ENCODE results near the gene PDZD2.
"Not testable (repeated sequence)": the region's sequence is repeated elsewhere in the genome, so short reads cannot be mapped to it uniquely, and the experiment has no call there.

Gene PDZD2

GRCh38 chr5:32022638-32023037 is 383.7 kb downstream of the PDZD2 start:
- DNase-seq: no peak

DNA sequence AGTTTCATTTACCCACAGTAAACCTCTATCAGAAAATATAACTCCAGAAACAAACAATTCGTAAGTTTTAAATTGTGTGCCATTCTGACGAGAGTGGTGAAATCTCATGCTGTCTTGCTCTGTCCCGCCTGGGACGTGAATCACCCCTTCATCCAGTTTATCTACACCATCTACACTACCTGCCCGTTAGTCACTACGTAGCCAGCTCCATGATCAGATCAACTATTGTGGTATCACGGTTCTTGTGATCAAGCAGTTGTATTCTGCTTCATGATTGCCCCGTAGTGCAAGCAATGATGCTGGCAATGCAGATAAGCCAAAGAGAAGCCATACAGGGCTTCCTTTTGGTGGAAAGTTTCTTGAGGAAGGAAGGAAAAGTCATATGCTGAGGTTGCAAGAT is 384.9 kb downstream of the PDZD2 start:
- no peak for DNase-seq

DNA sequence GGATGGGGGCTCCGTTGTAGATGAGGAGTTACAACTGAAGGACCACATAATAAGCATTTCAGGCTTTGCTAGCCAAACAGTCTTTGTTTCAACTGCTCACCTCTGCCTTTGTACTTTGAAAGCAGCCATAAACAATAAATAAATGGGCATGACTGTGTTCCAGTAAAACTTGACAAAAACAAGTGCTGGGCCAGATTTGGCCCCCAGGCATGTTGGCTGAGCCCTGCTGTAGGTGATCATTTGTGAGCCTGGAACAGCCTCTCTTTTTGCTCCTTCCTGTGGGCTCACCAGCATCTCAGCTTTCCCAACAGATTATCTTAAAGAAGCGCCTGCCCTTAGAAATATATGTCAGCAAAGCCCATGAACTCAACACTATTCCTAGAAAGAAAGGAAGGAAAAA is 385.8 kb downstream of the PDZD2 start:
- no peak for DNase-seq

DNA sequence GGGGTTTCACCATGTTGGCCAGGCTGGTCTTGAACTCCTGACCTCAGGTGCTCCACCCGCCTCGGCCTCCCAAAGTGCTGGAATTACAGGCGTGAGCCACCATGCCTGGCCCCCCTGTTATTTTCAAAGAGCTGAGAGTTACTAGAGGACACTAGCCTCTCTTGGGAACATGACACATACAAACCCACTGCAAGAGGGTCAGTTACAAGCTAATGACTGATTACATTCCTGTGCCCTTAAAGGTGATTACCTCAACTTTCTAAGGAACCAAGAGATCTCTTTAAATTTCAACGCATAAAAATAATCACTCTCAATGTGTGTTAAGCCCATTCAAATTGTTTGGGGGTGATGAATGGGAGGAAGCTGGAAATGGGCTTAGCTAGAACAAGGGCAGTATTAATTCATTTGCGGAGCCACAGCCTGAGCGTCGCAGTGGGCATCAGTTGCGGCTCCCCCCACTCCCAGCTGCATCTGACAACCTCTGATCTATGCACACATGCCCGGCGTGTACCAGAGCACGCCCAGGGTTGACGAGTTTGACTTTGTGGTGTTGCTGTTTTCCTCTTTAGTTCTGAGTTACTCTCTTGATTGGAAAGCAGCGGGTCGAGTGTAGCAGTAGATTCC is 388.3 kb downstream of the PDZD2 start:
- DNase-seq: no peak

- DNase-seq: no peak
Measured at GRCh38 chr5:32027717-32028458, 389.0 kb downstream of the PDZD2 start.

- no peak for DNase-seq
Measured at GRCh38 chr5:32029261-32029660, 390.3 kb downstream of the PDZD2 start.

GRCh38 chr5:32029781-32030180 is 390.9 kb downstream of the PDZD2 start:
- DNase-seq: no peak

DNA sequence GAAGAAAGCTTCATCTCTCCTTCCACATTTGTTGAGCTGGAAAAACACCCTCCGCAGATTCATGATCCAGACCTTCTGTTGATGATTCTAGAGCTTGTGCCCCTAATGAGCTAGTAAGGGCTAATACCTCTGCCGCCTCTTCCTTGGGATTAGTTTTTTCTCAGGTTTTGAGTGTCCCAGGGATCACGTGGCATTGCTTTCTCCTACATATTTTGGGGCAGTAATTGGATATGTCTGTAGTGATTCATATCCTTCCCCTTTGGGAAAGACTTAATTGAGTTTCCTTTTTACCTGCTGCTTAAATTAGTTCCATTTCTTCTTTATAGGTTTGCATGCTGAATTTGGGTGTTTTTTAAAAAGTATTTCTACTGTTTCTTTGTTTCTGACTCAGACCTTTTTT is 391.3 kb downstream of the PDZD2 start:
- DNase-seq: no peak

GRCh38 chr5:32030686-32031085 is 391.8 kb downstream of the PDZD2 start:
- DNase-seq: no peak

DNA sequence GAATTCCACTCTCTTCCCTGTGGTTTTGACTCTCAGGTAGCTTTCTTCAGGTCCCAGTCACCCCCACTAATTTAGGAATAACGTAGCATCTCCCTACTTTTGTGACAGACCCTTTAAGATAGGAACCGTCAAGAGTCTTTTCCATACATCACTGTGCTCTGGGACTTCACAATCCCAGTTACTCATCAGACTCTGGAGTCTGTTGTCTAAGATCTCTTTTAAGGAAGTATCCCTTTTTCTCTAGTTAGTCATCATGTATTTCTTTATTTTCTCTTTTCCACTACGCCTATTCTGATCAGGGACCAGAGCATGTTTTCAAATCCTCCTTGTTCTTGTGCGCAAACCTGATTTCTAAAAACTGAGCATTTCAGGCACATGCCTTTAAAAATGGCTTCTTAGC is 392.2 kb downstream of the PDZD2 start:
- DNase-seq: no peak

DNA sequence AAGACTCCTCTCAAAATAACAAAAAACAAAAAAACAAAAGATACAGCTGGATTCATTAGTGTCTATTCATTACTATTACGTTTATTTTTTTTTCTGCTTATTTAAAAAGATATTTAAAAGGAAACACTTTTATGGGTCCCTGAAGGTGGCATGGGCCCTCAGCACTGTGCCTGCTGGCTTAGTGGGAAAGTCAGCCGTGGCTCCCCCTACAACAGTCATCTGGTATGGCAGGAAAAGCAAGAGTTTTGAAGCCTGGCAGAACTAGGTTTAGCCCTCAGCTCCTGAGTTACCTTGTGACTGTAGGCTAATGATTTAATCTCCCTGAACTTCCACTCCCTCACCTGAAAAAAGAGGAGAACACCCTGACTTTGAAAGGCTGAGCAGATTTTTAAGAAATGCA is 399.6 kb downstream of the PDZD2 start:
- DNase-seq: no peak

DNA sequence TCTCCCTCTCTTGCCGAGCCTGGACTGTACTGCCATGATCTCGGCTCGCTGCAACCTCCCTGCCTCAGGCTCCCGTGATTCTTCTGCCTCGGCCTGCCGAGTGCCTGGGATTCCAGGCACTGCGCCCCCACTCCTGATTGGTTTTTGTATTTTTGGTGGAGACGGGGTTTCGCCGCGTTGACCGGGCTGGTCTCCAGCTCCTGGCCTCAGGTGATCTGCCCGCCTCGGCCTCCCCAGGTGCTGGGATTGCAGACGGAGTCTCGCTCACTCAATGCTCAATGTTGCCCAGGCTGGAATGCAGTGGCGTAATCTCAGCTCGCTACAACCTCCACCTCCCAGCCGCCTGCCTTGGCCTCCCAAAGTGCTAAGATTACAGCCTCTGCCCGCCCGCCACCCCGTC is 400.2 kb downstream of the PDZD2 start:
- not testable (repeated sequence) for DNase-seq

DNA sequence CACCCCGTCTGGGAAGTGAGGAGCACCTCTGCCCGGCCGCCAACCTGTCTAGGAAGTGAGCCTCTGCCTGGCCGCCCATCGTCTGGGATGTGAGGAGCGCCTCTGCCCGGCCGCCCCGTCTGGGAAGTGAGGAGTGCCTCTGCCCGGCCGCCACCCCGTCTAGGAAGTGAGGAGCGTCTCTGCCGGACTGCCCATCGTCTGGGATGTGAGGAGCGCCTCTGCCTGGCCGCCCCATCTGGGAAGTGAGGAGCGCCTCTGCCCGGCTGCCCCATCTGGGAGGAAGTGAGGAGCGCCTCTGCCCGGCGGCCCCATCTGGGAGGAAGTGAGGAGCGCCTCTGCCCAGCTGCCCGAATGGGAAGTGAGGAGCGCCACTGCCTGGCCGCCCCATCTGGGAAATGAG is 400.7 kb downstream of the PDZD2 start:
- not testable (repeated sequence) for DNase-seq

- not testable (repeated sequence) for DNase-seq
Measured at GRCh38 chr5:32040181-32040695, 401.3 kb downstream of the PDZD2 start.

- no peak for DNase-seq
Measured at GRCh38 chr5:32042551-32042961, 403.6 kb downstream of the PDZD2 start.

GRCh38 chr5:32043105-32043504 is 404.2 kb downstream of the PDZD2 start:
- DNase-seq: no peak

DNA sequence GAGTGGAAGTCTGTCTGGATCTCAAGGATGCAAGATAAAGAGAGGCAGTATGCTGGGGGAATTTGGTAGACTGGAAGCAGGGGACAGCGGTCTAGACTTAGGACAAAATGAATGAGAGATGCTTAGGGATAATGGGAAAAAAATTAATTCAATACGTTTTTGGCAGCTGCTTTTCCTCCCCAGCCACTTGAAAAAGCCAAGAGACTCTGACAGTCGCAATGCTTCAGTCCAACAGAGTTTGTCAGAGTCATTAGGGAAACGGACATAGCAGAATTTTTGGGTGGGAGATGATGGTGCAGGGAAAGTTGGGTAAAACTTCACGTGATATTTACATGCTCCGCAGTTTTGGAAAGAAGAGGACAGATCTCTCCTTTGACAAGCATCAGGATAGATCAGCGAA is 405.5 kb downstream of the PDZD2 start:
- no peak for DNase-seq

DNA sequence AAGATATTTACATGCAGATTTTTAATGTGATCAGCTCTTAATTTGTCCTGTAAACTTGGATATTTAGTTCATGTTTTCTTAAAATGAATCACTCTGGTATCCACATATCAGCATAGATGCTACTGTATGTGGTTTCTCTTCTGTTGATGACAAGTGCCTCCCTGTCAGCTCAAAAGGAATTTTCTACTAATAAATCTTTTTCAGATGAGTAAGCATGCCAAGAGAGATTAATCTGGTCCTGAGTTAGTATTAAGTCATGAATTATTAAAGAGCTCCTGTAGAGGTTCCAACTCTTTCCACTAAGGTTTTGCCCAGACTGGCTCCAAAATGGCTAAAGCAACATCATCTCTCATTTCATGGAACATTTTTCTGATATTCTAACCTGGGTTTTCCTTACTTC is 406.0 kb downstream of the PDZD2 start:
- no peak for DNase-seq

GRCh38 chr5:32047056-32047455 is 408.1 kb downstream of the PDZD2 start:
- DNase-seq: no peak

GRCh38 chr5:32051796-32052195 is 412.9 kb downstream of the PDZD2 start:
- DNase-seq: no peak

GRCh38 chr5:32055891-32056866 is 417.2 kb downstream of the PDZD2 start:
- DNase-seq: no peak

- no peak for DNase-seq
Measured at GRCh38 chr5:32057187-32058096, 418.5 kb downstream of the PDZD2 start.
